GM18873 (cell line): ENCODE data around the gene GEMIN4.
"Not testable (repeated sequence)": the region's sequence is repeated elsewhere in the genome, so short reads cannot be mapped to it uniquely, and the experiment has no call there.

Experiments used
- ATAC-seq: cut with Tn5 transposase; IDR thresholded peaks from one replicate; pipeline ENCODE4 v1.9.1; 2021; ENCODE audit warnings: mild to moderate bottlenecking, moderate library complexity, moderate number of reproducible peaks; ENCODE audit not compliant: unreplicated experiment, low FRiP score

Gene GEMIN4

GRCh38 chr17:705011-705410 lies 47.1 kb downstream of the GEMIN4 start:
- ATAC-seq = no peak

GRCh38 chr17:704111-704864 lies 47.8 kb downstream of the GEMIN4 start:
- no peak for ATAC-seq

GRCh38 chr17:703081-703875 lies 48.8 kb downstream of the GEMIN4 start:
- no peak for ATAC-seq

- no peak for ATAC-seq
These were observed 51.5 kb downstream of the GEMIN4 start for GRCh38 chr17:700504-701094.

- ATAC-seq = no peak
These were observed 52.7 kb downstream of the GEMIN4 start for GRCh38 chr17:699345-699744.

- not testable (repeated sequence) for ATAC-seq
These were observed 54.0 kb downstream of the GEMIN4 start for GRCh38 chr17:698096-698495.

- no peak for ATAC-seq
These were observed 54.4 kb downstream of the GEMIN4 start for GRCh38 chr17:697682-698081.

- ATAC-seq = no peak
These were observed 55.7 kb downstream of the GEMIN4 start for GRCh38 chr17:696369-696768.
